GM19467 (cell line): ENCODE results near the gene WFDC9.
"Not testable (repeated sequence)": the region's sequence is repeated elsewhere in the genome, so short reads cannot be mapped to it uniquely, and the experiment has no call there.

Experiments
- ATAC-seq: cut with Tn5 transposase; IDR thresholded peaks from one replicate; pipeline ENCODE4 v1.9.1; 2021; ENCODE audit warnings: mild to moderate bottlenecking, moderate library complexity; ENCODE audit not compliant: unreplicated experiment

Gene WFDC9

DNA sequence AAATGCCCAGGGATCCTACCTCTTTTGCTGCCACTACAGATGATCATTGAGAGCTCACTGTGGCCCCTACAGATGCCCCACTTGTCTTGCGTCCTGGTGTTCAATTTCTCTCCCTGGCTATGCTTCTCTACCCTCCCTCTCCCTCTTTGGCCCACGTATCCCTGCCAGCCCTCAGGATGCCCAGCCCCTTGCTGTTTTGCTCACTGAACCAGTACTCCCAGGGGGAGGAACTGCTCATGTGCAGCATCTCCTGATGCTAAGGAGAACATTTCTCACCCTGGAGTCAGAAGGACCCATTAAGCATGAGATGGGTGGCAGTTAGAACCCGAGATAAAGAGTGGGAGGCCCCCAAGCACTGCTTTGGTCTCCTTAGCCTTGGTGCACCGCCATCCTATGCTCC is at the start of gene WFDC9:
Gene WFDC9 (minus strand): TSS at position 101 of the 400 bp plus-strand sequence. CDS start 21,103 bp downstream, outside the sequence.
- no peak for ATAC-seq

DNA sequence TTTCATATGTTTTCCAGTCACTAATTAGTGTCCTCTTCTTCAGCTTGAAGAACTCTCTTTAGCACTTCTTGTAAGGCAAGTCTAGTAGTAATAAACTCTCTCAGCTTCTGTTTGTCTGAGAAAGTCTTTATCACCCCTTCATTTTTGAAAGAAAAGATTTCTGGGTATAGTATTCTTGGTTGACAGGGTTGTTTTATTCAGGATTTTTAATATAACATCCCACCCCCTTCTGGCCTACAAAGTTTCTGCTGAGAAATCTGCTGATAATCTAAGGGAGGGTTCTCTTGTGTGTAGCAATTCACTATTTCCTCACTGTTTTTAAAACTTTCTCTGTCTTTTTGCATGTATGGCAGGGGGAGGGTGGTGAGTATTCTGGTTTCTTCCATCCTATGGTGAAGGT is 48.6 kb upstream of the WFDC9 start:
- ATAC-seq: no peak

DNA sequence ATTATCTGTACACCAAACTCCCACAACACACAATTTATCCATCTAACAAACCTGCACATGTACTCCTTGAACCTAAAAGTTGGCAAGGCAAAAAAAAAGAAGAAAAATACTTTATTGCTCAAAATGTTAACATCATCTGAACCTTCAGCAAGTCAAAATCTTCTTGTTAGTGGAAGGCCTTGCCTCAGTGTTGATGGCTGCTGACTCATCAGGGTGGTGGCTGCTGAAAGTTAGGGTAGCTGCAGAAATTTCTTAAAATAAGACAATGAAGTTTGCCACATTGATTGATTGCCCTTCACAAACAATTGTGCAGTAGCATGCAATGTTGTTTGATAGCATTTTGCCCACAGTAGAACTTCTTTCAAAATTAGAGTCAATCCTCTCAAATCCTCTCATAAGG is 41.7 kb upstream of the WFDC9 start:
- no peak for ATAC-seq

DNA sequence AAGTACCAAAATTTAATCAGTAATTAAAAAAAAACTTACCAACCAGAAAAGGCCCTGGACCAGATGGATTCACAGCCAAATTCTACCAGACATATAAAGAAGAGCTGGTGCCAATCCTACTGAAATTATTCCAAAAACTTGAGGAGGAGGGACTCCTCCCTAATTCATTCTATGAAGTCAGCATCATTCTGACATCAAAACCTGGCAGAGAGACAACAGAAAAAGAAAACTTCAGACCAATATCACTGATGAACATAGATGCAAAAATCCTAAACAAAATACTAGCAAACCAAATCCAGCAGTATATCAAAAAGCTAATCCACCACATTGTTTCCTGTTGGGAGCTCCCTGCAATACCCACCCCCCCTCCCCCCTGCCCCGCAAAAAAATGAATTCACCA is 39.1 kb upstream of the WFDC9 start, which contains the start of gene WFDC11:
Gene WFDC11 (minus strand): TSS at position 101 of the 400 bp plus-strand sequence. CDS start 19,639 bp downstream, outside the sequence.
- ATAC-seq: no peak

DNA sequence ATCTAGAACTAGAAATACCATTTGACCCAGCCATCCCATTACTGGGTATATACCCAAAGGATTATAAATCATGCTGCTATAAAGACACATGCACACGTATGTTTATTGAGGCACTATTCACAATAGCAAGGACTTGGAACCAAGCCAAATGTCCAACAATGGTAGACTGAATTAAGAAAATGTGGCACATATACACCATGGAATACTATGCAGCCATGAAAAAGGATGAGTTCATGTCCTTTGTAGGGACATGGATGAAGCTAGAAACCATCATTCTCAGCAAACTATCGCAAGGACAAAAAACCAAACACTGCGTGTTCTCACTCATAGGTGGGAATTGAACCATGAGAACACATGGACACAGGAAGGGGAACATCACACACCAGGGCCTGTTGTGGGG is 26.0 kb upstream of the WFDC9 start:
- ATAC-seq: not testable (repeated sequence)

DNA sequence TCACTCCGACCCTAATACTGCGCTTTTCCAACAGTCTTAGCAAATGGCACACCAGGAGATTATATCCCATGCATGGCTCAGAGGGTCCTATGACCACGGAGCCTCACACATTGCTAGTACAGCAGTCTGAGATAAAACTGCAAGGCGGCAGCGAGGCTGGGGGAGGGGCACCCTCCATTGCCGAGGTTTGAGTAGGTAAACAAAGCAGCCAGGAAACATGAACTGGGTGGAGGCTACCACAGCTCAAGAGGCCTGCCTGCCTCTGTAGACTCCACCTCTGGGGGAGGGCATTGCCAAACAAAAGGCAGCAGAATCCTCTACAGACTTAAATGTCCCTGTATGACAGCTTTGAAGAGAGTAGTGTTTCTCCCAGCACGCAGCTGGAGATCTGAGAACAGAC is 20.6 kb upstream of the WFDC9 start:
- not testable (repeated sequence) for ATAC-seq

DNA sequence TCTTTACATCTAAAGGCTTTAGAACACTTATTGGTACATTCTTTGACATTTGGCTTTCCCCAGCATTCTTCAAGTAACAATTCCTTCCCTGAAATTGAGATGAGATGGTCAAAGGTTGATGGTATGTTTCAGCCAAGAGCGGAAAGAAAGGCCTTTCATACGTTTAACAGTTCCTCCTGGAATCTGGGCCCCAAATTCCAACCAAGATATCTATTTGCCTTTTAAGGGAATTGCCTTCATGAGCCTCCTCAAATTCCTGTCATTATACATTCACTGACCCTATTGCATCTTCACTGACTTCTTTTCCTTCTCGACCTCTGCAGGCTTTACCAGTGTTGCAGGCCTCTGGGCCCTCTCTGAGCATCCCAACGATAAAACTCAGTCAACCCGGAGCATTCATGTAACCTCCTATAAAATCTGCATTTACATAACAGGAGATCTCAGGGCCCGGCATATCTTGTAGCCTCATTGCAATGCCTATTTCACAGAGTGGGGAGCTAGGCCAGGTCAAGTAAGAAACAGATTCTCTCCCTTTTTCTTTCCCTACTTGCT is 18.3 kb upstream of the WFDC9 start:
- ATAC-seq: no peak

DNA sequence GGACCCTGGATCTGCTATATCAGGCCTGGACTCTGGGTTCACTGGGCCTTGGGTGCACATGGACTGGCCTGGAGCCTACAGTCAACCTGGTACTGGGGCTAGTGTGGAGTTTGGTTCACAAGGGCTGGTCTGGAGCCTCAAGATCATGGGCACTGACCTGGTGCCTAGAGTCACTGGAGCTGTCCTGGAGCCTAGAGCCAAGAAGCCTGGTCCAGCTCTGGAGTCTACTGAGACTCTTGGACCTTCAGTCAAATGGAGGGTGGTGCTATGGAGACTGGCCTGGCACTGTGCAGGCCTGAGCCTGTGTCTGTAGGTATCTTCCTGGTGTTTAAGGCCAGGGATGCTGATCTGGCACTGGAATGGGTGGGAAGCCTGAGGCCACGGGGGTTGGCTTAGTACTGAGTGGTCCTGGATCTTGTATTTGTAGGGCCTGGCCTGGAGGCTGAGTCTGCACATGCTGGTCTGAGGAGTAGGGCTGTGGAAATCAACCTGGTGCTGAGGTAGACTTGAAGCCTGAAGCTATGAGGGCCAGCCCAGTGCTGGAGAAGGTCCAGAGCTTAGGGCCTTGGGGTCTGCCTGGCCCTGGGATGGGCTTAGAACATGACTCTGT is 16.5 kb upstream of the WFDC9 start:
- no peak for ATAC-seq

DNA sequence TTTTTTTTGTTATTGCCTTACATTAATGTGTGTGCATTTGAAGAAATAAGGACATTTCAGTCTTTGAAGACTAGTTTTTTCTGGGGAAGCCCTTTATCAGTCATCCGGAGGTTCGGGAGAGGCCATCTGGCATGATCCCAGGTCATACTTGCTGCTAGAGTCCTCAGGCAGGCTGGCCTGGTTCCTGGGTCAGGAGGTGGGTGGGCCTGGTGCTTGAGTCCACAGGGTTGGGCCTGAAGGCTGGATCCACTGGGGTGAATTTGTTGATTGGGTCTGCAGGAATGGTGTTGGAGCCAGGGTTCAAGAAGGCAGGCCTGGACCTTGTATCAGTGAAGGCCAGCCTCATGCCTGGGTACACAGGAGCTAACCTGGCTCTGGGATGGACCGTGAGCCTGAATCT is 15.8 kb upstream of the WFDC9 start:
- ATAC-seq: no peak

DNA sequence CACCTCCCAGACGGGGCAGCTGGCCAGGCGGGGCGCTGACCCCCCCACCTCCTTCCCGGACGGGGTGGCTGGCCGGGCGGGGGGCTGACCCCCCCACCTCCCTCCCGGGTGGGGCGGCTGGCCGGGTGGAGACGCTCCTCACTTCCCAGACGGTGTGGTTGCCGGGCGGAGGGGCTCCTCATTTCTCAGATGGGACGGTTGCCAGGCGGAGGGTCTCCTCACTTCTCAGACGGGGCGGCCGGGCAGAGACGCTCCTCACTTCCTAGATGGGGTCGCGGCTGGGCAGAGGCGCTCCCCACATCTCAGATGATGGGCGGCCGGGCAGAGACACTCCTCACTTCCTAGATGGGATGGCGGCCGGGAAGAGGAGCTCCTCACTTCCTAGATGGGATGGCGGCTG is 14.8 kb upstream of the WFDC9 start:
- not testable (repeated sequence) for ATAC-seq

DNA sequence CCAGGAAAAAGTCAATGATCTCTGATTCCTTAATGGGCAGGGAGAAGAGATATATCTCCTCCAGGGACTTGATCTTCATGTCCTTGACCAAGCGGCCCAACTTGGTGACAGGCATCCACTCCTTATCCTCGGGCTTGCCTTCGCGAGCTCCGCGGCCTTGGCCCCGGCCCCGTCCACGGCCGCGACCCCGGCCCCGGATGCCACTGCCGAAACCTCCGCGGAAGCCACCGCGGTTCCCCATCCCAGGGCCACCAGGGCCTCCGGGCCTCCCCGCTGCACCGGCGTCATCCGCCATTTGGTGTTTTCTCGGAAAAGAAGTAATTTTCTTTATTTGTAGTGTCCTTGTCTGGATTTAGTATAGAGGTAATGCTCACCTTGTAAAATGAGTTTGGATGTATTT is 10.0 kb upstream of the WFDC9 start:
- ATAC-seq: not testable (repeated sequence)

DNA sequence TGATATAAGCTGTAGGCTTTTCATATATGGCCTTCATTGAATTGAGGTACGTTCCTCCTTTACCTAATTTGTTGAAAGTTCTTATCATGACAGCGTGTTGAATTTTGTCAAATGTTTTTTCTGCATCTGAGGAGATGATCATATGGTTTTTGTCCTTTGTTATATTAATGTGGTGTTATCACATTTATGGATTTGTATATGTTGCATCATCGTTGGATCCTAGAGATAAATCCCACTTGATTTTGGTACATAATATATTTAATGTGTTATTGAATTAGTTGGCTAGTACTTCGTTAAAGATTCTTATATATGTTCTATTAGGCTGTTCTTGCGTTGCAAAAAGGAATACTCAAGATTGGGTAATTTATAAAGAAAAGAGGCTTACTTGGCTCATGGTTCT is 8.6 kb upstream of the WFDC9 start:
- ATAC-seq: no peak

DNA sequence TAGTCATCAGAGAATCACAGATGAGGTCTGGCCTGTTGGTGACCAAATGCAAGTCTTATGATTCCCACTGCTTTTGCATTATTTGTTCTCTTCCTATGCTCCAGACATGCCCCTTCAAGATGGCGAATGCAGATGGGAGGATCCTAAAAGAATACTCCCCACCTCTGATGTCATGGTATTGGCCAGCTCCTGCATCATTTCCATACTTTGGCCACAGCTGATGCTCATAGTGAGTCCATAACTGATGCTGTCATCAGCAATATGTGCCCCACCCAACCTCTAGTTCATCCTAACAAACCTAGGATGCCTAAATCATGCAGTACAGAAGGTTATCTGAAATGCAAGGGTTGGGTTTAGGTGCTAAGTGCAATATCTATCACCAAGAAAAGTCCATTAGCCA is 5.4 kb upstream of the WFDC9 start:
- no peak for ATAC-seq

DNA sequence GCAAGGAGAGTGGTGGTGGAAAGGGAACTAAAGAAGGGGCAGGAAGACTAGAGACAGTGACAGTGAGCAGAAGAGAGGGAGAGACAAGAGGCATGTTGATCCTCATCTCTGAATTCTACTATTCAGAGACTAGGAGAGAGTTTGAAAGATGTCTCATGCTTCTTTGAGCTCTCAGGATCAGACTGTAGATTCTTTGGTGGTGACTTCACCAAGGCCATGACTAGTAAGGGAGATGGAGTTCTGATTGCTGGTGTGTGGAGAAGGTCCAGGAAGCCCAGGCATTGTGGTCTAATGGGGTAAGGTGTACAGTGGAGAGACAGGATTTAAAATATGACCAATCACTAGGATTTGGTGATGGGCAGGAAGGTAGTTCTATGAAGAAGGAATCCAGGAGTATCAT is 713 bp downstream of the WFDC9 start:
- no peak for ATAC-seq

DNA sequence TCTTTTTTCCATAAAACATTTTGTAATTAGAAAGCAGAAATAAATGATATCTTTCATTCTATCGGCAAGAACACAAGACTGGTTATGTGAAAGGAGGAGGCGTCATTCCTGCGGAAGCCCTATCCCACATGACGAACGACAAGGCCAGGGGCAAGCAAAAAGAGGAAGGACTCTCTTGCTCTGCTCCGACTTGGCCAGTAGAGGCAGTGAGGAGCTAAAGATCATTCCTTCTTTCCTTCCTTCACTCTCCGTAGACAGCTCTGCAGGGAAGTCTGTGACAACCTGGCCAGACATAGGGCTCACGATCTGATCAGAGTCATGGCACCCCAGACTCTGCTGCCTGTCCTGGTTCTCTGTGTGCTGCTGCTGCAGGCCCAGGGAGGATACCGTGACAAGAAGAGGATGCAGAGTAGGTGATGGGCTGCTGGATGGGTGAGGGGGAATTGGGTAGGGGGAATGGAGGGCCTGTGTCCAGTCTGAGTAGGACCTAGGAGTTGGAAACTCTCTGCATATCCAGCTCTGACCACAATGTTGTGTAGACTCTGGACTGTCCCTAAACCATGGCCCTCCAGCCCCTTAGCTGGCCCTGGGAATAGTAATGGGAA is 1.5 kb downstream of the WFDC9 start, which contains the start of gene WFDC10A:
Gene WFDC10A (plus strand): TSS at position 244 of the 605 bp plus-strand sequence. CDS start 75 bp downstream, at position 319.
- no peak for ATAC-seq

DNA sequence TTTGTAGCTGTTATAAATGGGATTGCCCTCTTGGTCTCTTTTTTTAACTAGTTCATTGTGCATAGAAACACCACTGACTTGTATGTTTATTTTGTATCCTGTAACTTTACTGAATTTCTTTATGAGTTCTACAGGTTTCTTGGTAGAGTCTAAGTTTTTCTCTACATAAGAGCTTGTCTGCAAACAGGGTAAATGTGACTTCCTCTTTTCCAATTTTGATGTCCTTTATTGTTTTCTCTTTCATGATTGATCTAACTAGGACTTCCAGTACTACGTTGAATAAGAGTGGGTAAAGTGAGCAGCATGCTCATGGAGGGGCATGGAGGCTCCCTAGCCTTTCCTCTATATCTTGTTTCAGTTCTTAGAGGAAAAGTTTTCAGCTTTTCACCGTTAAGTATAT is 4.5 kb downstream of the WFDC9 start:
- ATAC-seq: no peak

DNA sequence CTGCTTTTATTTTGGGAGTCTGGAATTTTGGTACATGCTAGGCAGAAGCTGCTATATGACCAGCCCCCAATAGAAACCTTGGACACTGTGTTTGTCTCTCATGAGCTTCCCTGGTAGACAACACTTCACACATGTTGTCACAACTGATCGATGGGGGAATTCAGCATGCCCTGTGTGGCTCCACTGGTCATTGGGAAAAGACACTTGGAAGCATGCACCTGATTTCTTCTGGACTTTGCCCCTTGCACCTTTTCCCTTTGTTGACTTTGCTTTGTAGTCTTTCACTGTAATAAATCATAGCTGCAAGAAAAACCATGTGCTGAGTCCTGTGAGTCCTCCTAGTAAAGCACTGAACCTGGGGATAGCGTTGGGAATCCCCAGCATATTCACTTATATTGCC is 9.5 kb downstream of the WFDC9 start:
- ATAC-seq: no peak

DNA sequence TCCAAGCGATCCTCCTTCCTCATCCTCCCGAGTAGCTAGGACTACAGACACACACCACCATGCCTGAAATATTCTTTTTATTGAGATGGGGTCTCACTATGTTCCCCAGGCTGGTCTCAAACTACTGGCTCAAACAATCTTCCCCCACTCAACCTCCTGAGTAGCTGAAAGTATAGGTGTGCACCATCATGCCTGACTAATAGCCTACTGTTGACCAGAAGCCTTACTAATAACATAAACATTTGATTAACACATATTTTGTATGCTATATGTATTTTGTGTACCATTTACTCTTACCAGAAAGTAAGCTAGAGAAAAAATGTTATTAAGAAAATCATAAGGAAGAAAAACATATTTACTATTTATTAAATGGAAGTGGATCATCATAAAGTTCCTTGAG is 13.5 kb downstream of the WFDC9 start:
- no peak for ATAC-seq

DNA sequence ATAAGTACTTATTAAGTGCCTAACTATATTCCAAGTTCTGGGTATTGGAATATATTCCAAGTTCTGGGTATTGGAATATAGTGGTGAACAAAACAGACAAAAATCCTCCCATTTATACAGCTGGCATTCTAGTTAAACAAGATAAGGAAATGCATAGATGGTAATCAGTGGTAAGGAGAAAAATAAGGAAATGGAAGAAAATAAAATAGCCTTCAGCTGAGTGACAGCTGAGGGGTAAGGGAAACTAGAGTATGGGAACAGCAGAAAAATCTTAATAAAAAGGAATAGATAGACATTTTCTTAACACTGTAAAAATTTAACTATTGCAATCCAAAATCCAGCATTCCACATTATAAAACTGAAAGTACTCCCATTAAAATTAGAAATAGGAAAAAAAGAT is 18.8 kb downstream of the WFDC9 start:
- ATAC-seq: no peak

DNA sequence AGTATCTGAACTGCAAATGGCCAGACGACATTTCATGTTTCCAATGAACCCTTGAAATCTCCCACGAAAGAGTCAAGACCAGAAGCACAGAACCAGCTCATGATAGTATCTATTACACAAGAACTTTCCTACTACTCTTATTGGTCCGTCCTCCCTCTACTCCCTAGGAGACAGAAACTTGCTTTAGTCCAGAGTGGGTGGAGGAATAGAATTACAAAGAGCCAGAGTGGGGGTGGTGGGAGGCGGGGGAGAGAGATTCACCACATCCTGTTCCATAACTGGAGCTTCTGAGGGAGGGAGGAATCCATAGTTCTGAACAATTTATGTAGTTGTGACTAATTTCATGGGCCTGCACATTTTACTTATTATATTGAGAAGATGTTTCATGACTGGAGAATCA is 20.0 kb downstream of the WFDC9 start:
- no peak for ATAC-seq

DNA sequence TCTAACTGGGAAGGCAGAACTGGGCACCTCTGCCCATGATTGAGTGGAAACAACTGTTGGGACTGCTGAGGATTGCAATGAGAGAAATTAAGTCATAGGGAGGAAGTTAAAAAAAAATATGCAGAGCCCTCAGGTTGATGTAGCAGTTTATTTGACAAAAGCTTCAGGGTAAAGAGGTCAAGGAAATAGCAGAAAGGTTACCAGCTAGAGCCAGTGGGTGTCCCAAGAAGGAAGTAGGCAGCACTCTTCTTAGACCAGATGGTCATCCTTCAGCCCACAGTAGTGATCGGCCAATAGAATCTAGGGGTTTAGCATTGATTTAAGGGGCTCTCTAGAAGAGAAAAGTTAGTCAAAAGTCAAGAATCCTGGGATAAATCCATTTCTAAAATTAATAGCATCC is 23.3 kb downstream of the WFDC9 start:
- ATAC-seq: no peak

DNA sequence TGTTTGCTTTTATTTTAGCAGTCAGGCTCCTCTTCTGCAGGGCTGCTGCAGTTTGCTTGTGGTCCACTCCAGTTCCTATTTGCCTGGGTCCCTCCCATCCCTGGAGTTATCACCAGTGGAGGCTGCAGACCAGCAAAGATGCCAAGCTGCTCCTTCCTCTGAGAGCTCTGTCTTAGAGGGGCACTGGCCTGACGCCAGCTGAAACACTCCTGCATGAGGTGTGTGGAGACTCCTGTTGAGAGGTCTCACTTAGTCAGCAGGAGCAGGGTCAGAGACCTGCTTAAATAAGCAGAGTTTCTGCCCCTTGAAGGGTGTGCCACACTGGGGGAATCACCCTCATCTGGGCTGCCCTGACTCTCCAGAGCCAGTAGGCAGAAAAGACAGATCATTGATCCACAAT is 35.8 kb downstream of the WFDC9 start:
- no peak for ATAC-seq
